Mammary epithelial cell (primary cell): ENCODE data around the gene HAP1.

Experiments used
- EZH2 ChIP-seq: IDR thresholded peaks from 2 replicates; pipeline ENCODE4 v1.6.1; 2012; ENCODE audit warnings: low read length, inconsistent platforms, borderline replicate concordance
- TF ChIP-seq, protein P1 (sequence below), 2 donors: IDR thresholded peaks in 1 of 2; conservative IDR thresholded peaks in 1 of 2; 2 replicates each; pipeline ENCODE4 v1.5.1; 2011 to 2012; ENCODE audit warnings: inconsistent platforms in 2 of 2, low read length in 2 of 2, mild to moderate bottlenecking in 2 of 2, control low read depth in 1 of 2, low read depth in 1 of 2; ENCODE audit not compliant: insufficient read depth in 1 of 2; ENCODE audit errors: extremely low read depth in 1 of 2

DNA sequence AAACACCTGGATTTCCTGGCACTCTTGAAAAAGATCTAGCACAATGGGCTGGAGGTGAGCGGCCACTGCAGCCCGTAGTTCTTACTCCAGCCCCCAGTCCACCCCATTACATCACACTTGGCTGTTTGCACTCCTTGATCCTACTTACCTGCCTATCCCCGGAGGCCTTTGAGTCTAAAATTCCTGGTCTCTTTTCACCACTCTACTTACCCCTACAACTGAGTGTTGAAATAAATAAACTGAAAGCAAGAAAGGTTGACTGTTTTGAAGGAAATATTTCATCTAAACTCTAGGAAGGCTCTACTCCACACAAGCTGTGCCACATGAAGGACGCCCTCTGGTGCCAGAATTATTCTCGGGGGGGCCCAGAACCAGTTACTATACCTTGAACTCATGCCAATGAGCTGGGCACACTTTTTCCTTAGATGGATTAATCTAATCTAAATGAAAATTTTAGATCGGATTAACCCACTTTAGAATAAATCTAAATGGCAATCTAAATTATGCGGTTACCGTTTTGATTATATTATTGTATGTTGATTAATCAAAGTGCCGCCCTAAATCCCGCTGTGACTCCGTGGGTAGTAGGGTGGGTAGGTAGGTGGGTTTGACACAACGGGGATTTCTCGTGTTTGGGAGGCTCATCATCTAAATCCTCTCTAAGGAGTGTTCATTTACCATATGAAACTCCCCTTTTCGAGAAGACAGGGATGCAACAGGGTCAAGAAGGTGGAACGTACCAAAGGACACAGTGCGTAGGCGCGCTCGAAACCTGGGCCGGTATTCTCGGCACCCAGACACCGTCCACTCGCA, 46.4 kb downstream of the HAP1 start:
- TF ChIP-seq EZH2 = no peak
- TF ChIP-seq, protein P1, sequence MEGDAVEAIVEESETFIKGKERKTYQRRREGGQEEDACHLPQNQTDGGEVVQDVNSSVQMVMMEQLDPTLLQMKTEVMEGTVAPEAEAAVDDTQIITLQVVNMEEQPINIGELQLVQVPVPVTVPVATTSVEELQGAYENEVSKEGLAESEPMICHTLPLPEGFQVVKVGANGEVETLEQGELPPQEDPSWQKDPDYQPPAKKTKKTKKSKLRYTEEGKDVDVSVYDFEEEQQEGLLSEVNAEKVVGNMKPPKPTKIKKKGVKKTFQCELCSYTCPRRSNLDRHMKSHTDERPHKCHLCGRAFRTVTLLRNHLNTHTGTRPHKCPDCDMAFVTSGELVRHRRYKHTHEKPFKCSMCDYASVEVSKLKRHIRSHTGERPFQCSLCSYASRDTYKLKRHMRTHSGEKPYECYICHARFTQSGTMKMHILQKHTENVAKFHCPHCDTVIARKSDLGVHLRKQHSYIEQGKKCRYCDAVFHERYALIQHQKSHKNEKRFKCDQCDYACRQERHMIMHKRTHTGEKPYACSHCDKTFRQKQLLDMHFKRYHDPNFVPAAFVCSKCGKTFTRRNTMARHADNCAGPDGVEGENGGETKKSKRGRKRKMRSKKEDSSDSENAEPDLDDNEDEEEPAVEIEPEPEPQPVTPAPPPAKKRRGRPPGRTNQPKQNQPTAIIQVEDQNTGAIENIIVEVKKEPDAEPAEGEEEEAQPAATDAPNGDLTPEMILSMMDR (conservative IDR thresholded peaks at IDR 0.05 in 1 of 2, IDR thresholded peaks at IDR 0.05 in 1 of 2; ENCODE audit: extremely low read depth in 1 of 2, insufficient read depth in 1 of 2, low read depth in 1 of 2, low read length in 2 of 2) = peak; percentile 34 to 54
